Body of pancreas (tissue), 4 donors: Measurements from ENCODE around the gene TNP2.

ENCODE experiments used
- CTCF ChIP-seq, 7 experiments: fragments of 450-650 bp in 4 of 7; fragments of 200-600 bp in 3 of 7; sonication (generic) in 3 of 7; IDR thresholded peaks; one replicate each; pipeline ENCODE4 v1.5.1; 2016 to 2019; ENCODE audit warnings: antibody characterized with exemption in 7 of 7
- POLR2A ChIP-seq, 3 donors: fragments of 450-650 bp; IDR thresholded peaks; one replicate each; pipeline ENCODE4 v1.6.1; 2016; ENCODE audit warnings: antibody characterized with exemption in 3 of 3, mild to moderate bottlenecking in 2 of 3

GRCh38 chr16:11232302-11232851 lies 36.7 kb downstream of the TNP2 start:
- TF ChIP-seq CTCF (IDR thresholded peaks at IDR 0.05) (no peak), POLR2A (IDR thresholded peaks at IDR 0.05) (no peak)
